Stimulated activated CD4-positive, alpha-beta T cell treated with anti-CD3 and anti-CD28 coated beads, Interleukin-2, amount 100 ng/mL, for 24 hours (primary cell): ENCODE results near the gene OBP2B.
"Not testable (repeated sequence)": the region's sequence is repeated elsewhere in the genome, so short reads cannot be mapped to it uniquely, and the experiment has no call there.

Source experiments
- DNase-seq, 2 donors: peaks; one replicate each; pipeline ENCODE4 v3.0.0-alpha.2; 2020

OBP2B gene, protein sequence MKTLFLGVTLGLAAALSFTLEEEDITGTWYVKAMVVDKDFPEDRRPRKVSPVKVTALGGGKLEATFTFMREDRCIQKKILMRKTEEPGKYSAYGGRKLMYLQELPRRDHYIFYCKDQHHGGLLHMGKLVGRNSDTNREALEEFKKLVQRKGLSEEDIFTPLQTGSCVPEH

DNA sequence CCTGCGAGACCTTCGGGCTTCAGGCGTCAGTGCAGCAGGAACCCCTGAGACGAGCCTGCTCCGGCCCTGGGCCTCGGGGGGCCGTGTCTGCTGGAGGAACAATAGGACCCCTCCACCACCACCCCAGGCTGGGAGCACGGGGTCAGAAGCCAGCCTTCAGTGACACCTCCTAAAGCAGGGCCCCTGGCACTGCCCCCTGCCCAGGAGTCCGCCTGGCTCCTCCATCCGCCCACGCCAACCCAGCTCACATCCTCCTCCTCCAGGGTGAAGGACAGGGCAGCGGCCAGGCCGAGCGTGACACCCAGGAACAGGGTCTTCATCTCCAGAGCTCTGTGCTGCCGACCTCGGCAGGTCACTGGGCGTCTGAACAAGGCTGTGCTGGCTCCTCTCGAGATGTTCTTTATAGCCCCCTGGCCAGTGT lies at the start of gene OBP2B:
OBP2B (minus strand) TSS at position 371 of the 421 bp plus-strand sequence; CDS start at position 320, 51 bp downstream.
- not testable (repeated sequence) for DNase-seq

DNA sequence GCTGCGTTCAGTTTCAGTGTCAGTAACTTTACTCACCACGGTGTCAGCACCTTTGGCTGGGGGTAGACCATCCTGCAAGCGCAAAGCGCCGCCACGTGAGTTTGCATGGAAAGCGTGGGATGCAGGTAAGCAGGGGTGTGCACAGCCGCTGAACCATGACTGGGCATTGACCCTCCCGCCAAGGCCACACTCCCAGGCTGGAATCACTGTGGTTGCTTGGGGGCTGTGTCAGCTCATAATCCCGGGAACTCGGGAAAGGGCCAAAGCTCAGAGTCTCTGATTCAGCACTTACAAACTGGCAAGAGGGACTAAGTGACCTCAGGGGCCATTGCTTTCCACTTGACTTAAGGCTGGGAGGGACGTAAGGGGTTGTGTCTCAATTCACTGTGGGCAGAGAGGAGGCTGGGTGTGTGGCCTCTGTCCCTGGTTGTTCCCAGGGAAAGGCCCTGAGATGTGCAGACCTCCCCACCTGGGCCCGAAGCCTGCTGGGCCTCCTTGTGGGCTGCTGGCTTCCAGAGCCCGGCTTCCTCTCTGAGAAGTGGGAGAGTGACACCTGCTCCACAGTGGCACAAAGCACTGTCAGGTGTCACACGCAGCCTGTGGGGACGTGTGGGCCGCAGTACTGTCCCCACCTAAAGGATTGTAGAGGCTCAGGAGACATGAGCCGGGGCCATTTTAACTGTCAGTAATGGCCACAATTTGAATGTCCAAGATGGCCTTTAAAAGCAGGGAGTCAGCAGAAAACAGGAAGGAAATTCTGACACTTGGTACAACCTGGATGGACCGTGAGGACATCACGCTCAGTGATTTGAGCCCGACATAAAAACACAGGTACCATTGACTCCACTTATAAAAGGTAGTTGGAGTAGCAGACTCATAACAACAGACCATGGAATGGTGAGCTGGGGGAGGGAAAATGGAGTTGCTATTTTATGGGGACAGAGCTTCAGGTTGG lies 49.3 kb upstream of the OBP2B start:
- no peak for DNase-seq

DNA sequence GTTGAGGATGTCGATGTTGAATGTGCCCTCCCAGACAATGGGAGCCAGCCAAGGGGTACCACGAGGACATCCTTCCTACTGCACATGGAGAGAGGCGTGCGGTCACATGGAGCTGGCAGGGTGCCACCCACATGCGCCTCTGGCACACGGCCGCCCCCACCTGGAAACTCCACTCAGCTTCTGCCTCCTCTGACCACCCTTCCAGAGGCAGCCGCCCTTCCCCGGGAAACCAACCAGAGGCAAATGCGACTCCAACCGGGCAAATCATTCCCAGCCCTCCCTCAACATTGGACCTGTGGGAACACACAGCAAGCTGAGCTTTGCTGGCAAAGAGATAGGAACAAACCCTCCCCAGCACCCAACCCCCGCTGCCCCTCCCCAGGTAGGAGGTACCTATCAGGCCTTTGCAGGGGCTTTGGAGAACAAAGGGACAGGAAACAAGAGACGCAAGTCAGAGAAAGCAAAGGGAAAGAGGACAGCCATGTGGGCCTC lies 48.5 kb upstream of the OBP2B start:
- DNase-seq: no peak

DNA sequence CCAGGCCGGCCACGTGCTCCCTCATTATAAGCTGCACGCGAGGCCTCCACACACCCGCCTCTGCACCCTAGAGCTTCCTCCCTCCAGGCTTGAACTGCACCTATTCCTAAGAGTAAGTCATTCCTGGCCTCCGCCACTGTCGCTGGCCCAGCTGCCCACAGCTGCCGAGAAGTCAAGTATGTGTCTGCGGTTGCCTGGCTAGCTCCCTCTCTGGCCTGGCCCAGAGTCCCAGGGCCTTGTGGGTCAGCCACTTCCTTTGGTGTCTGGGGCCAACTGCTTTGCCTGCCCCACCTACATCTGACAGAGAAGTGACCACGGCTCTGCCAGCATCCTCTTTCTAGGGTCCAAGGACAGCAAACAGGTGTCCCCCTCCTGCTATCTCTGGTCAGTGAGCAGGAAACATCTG lies 47.6 kb upstream of the OBP2B start:
- DNase-seq: no peak

DNA sequence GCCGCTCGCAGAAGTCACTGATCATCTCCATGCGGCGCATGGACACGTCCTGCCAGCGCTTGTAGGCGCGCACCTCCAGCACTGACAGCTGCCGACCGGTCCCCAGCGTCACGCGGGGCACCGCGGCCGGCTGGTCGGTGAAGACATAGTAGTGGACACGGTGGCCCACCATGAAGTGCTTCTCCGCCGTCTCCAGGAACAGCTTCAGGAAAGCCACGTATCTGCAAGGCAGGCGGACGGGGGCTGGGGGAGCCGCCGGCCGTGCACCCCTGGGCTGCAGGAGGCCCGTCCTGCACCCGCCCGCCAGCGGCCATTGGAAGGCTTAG lies 47.0 kb upstream of the OBP2B start:
- DNase-seq: no peak

DNA sequence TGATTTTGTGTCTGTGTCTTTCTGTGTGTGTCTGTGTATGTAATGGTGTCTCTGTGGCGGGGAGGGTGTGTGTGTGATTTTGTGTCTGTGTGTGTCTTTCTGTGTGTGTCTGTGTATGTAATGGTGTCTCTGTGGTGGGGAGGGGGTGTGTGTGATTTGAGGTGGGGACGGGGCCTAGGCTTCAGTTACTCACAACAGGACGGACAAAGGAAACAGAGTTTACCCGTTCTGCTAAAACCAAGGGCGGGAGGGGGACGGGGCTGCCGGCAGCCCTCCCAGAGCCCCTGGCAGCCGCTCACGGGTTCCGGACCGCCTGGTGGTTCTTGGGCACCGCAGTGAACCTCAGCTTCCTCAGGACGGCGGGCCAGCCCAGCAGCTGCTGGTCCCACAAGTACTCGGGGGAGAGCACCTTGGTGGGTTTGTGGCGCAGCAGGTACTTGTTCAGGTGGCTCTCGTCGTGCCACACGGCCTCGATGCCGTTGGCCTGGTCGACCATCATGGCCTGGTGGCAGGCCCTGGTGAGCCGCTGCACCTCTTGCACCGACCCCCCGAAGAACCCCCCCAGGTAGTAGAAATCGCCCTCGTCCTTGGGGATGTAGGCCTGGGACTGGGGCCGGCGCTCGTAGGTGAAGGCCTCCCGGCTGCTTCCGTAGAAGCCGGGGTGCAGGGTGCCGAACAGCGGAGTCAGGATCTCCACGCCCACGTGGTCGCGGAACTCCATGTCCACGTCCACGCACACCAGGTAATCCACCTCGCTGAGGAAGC lies 46.5 kb upstream of the OBP2B start:
- no peak for DNase-seq

DNA sequence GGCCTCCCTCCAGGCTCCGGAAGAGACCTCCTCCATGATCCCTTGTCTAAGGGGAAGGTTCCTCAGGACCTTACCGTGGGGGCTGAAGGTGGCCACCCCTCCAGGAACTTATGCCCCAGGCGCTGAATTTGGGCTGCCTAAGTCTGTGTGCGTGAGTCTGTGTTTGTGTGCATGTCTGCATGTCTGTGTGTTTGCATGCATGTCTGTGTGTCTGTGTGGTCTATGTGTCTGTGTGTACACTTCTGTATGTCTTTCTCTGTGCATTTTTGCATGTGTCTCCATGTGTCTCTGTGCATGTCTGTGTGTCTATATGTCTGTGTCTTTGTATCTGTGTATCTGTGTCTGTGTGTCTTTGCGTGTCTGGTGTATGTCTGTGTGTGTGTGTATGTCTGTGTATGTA lies 45.4 kb upstream of the OBP2B start:
- no peak for DNase-seq

DNA sequence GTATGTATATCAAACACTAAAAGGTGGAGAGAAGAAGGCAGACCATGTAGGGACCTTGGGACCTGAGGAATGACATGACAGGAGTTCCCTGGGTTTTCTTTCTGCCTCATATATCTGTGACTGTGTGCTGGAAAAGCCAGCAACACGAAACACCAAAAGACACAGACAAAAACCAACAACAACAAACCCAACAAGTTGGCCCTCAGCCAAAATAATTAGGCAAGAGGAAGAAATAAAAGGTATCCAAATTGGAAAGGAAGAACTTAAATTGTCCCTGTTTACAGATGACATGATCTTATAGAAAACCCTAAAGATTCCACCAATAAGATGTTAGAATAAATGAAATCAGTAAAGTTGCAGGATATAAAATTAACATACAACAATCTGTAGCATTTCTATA lies 44.2 kb upstream of the OBP2B start:
- DNase-seq: no peak

DNA sequence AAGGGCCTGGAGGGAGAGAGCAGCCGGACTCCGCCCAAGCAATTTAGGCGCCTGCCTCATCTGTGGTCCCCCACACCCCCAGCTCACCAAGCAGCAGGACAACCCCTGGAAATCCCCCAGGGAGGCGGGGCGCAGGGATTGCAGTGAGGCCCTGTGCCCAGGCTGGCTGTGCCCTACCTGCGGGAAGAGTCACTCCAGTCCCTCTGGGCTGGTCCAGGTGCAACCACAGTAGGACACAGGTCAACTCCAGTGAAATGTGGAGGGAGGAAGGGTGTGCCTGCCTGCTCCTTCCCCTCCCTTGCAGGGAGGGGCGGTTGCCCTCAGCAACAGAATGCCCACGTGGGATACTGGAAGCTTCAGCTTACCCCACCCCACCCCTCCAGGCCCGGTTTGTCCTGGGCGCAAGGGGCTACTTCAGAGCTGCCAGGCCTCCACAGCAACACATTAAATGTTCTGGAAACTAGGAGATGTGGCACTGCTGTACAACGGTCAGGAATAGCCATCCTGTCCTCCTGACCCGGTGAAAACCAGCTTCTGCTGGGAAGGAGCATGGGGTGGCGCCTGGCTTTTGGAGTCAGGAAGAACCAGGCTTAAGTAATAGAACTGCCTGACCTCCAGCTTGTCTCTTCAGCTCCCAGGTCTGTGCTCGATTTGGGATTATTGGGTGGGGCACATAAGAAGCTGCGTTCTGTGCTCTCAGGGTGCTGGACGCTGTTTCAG lies 43.4 kb upstream of the OBP2B start:
- DNase-seq: no peak

DNA sequence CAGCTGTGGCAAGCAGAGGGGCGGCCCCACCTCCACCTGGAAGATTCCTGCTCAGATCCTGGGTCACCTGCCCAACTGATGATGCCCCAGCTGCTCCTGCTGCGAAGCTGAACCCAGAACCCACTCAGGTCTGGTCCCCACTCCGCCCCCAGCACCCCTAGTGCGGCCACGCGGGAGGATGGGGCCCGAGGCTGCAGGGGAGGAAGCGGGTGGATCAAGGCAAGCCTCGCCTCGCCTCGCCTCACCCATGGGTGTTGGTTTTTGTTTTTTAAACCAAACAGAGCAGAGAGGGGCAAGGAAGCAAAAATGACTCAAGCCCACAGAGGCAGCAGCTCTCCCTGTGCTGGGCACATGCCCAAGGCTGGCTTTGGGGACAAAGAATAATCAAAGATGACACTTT lies 42.7 kb upstream of the OBP2B start:
- no peak for DNase-seq

DNA sequence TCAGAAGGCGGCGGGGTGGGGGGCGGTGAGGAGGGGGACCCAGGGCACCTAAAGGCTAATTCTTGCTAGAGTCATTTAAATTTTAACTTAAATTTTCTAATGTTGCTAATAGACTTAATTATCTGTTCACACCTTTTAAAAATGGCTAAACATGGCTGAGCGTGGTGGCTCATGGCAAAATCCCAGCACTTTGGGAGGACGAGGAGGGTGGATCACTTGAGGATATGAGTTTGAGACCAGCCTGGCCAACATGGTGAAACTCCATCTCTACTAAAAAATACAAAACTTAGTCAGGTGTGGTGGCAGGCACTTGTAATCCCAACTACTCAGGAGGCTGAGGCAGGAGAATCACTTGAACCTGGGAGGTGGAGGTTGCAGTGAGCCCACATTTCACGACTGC lies 42.2 kb upstream of the OBP2B start:
- not testable (repeated sequence) for DNase-seq

DNA sequence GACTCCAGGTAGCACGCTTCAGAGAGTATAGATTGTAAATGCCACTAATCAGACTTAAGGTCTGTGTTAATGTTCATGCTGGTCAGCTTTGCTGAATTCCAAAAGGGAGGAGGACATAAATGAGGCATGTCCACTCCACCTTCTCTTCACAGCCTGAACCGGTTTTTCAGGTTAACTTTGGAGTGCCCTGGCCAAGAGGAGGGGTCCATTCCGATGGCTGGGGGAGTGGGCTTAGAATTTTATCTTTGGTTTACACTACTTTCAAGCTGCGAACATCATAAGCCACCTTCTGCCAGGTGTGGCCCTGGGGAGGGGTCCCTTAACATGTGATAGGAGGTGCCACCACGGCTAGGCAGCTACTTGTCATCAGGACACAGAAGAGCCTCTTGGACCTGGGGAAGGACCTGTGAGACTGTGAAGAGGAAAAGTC lies 41.7 kb upstream of the OBP2B start:
- no peak for DNase-seq

DNA sequence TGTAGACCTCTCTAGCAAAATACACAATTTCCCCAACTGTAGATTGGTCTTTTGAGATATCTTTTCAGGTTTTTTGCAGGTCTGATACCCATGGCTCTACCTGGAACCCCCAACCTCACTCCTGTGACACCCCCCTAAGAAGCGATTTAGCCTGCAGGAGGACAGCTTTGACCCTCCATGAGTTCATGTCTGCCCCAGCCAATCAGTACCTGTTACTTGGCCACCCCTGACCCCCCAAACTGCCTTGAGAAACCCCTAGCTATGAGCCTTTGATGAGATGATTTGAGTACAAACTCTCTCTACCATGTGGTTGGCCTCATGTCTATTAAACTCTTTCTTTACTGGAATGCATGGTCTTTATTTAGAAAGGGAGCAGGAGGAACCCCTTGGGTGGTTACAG lies 40.3 kb upstream of the OBP2B start:
- DNase-seq: no peak

DNA sequence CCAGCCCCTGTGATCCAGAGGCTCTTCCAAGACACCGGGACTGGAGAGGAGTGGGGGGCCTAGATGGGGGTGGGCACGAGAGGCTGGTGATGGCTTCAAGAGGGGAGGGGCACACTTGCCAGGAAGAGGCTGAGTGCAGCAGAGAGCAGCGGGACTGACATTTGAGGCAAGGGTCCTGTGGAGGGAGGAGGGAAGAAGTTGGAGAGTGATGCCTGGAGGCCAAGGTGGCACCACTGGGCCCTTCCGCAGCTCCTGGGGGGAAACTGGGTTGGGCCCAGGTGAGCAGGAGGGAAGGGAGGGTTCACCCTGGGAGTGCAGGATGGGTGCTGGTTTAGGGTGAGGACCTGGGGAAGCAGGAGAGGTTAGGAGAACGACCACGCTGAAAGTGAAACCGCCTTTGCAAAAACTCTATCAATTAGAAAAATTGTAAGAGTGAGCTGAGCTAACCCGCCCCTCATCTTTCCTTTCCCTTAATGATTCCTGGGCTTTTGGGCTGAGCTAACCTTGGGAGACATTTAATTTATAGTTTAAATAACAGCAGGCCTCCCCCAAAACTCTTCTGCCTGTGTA lies 39.8 kb upstream of the OBP2B start:
- no peak for DNase-seq

DNA sequence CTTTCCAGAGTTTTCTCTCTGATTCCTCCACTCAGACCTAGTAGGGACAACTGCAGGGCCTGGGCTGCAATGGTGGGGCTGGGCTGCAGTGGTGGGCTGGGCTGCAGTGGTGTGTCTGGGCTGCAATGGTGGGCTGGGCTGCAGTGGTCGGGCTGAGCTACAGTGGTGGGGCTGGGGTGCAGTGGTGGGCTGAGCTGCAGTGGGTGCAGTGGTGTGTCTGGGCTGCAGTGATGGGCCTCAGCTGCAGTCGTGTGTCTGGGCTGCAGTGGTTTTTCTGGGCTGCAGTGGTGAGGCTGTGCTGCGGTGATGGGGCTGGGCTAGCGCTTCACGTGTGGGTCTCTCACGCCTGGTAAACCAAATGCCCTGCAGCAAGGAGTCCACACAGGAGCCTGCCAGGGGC lies 38.6 kb upstream of the OBP2B start:
- peak in 1 of 2 donors; percentile 10 for DNase-seq

DNA sequence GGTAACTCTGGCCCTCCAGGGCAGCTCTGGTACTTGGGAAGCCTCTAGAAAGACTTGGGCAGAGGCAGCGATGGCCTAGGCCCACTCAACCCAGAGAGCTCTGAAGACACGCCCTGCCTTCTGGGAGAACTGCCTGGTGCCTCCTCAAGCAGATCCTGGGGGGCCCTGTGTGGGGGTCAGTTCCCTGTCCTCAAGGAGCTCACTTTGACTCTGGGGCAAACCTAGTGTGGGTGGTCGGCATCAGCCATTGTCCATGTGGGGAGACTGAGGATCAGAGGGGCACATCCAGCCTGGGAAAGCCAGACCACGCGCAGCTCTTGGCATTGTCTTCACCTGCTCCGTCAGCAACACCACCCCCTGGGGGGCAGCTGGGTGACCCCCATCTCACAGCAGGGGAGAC lies 37.9 kb upstream of the OBP2B start:
- DNase-seq: no peak

DNA sequence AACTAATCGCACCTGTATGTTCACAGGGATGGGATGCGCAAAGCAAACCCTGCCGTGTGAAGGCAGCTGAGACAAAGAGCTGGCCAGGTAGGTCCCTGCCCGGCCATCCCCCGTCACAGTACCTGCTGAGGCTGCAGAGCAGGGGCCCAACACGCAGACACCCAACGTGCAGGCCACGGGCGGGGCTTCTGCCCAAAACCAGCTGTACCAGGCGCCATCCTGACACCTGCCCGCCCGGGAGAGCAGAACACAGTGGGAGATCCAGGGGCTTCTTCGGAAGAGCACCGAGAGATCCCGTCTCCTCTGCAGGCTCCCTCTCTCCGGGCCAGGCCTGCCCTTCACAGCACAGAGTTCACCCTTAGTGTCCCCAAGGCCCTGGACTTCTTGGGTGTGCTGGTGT lies 37.5 kb upstream of the OBP2B start:
- no peak for DNase-seq

DNA sequence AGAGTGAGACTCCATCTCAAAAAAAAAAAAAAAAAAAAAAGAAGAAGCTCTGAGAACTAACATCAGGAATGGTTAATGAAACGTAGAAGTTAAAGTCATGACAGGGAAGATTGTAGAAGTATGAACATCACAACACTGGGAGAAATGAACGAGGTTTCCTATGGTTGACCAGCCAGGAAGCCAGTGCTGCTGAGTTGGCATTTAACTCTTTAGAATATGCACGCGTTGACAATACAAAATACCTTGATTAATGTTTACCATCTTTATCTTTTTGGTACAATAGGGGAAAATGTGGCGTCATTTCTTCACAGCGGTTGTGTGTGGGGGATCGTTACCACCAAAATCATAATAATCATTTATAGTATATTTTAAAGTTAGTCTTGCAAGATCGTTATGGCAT lies 33.9 kb upstream of the OBP2B start:
- no peak for DNase-seq

DNA sequence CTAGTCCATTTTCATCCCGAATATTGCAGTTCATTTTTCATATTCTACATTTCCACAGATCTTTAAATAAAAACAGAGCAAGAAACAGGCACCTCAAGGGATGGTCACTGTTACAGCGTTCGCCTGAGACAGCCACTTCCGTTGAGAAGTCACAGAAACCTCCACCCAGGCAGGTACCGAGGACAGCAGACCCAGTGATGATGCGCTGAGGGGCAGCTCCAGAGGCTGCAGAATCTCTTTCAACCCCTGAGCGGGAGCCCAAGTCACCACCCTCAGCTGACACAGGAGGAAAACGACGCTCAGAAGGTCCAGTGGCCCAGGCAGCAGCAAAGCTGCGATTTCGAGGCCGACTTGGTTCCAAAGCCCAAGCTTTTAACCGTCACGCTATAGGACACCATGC lies 33.2 kb upstream of the OBP2B start:
- no peak for DNase-seq

DNA sequence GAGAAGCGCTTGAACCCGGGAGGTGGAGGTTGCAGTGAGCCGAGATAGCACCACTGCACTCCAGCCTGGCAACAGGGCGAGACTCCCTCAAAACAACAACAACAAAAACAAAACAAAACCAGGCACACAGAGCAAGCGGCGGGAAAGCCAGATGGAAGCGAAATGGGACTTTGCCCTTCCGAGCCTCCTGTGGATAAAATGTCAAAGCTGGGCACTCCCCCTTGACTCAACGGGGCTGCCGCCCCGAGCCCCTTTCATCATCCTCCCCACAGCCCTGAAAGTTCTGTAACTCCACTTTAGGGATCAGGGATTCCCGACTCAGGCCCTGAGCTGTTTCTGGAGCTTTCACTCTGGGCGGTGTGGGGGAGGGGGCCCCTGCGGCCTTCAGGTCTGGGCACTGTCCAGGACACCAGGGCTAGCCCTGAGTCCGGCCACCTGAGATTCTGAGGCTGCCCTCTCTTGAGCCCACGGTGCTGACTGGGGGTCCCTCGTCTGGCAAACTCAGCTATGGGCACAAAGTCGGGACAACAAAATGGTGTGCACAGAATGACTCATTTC lies 30.6 kb upstream of the OBP2B start:
- DNase-seq: no peak

DNA sequence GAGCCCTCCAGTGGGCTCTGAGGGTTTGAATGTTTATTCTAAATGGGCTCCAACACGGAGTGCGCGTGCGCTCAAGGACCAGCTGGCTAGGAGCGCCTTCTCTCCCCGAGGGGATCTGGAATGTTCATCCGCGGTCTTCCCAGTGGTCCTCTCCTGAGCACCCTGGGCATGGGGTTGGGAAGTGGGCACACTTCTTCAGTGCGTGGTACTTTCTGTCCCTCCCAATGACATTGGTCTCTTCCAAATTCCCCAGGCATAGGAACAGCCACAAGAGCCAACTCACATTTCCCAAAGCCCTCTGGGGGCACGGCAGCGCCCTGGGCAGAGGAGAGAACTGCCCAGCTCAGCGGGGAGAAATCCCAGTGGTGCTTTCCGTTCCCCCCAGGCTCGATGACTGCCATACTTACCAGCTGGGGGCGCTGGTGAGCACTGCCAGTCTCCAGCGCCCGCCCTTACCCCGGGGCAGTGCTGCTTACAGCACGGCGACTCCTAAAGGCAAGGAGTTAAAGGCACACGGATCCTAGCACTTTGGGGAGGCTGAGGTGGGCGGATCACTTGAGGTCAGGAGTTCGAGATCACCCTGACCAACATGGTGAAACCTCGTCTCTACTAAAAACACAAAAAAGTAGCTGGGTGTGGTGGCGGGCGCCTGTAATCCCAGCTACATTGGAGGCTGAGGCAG lies 29.9 kb upstream of the OBP2B start:
- DNase-seq: peak; percentile 71 to 78
